MM.1S (cell line): ENCODE results near the gene CDX1.
A peak's percentile ranks its signal among the peaks of the same experiment; 100 is the strongest.

Source experiments
- DNase-seq: peaks from one replicate; pipeline ENCODE4 v3.0.0-alpha.2; 2015
- H2AFZ ChIP-seq: fragments of 300-600 bp; sonication (generic); 2 replicates; pipeline ENCODE4 v1.6.0; 2016; ENCODE audit warnings: antibody characterized with exemption, low read length
- H3F3A ChIP-seq: fragments of 300-600 bp; sonication (generic); 2 replicates; pipeline ENCODE4 v1.6.1; 2016; ENCODE audit warnings: mild to moderate bottlenecking, antibody characterized with exemption, low read length, moderate library complexity, mixed read lengths; ENCODE audit not compliant: insufficient read depth
- H3K27ac ChIP-seq: fragments of 300-600 bp; sonication (generic); 2 replicates; pipeline ENCODE4 v1.5.1; 2016; ENCODE audit warnings: mild to moderate bottlenecking, low read length
- H3K27me3 ChIP-seq: fragments of 300-600 bp; sonication (generic); replicated peaks from 2 replicates; pipeline ENCODE4 v1.6.0; 2016; ENCODE audit warnings: low read length; ENCODE audit not compliant: insufficient read depth
- H3K36me3 ChIP-seq: fragments of 300-600 bp; sonication (generic); replicated peaks from 2 replicates; pipeline ENCODE4 v1.6.1; 2016; ENCODE audit warnings: mild to moderate bottlenecking, low read length, mixed read lengths; ENCODE audit not compliant: insufficient read depth
- H3K4me1 ChIP-seq: fragments of 300-600 bp; sonication (generic); 2 replicates; pipeline ENCODE4 v1.6.1; 2016; ENCODE audit warnings: low read length, mixed read lengths
- H3K4me2 ChIP-seq: fragments of 300-600 bp; sonication (generic); 2 replicates; pipeline ENCODE4 v1.6.0; 2016; ENCODE audit warnings: low read depth, low read length
- H3K4me3 ChIP-seq: fragments of 300-600 bp; sonication (generic); 2 replicates; pipeline ENCODE4 v1.5.1; 2016; ENCODE audit warnings: low read length, mixed read lengths
- H3K79me2 ChIP-seq: fragments of 300-600 bp; sonication (generic); 2 replicates; pipeline ENCODE4 v1.6.1; 2016; ENCODE audit warnings: mixed run types, low read length, mixed read lengths
- H3K9ac ChIP-seq: fragments of 300-600 bp; sonication (generic); 2 replicates; pipeline ENCODE4 v1.6.1; 2016; ENCODE audit warnings: low read length, mixed read lengths
- H3K9me2 ChIP-seq: fragments of 300-600 bp; sonication (generic); replicated peaks from 2 replicates; pipeline ENCODE4 v1.6.1; 2016; ENCODE audit warnings: mild to moderate bottlenecking, low read length, mixed read lengths; ENCODE audit not compliant: insufficient read depth
- H3K9me3 ChIP-seq: fragments of 300-600 bp; sonication (generic); replicated peaks from 2 replicates; pipeline ENCODE4 v1.6.1; 2016; ENCODE audit warnings: mild to moderate bottlenecking, low read length, mixed read lengths; ENCODE audit not compliant: insufficient read depth
- H4K20me1 ChIP-seq: fragments of 300-600 bp; sonication (generic); 2 replicates; pipeline ENCODE4 v1.6.1; 2016; ENCODE audit warnings: mild to moderate bottlenecking, low read length, moderate library complexity, mixed read lengths; ENCODE audit not compliant: insufficient read depth
- EZH2 ChIP-seq: fragments of 300-600 bp; sonication (generic); optimal IDR thresholded peaks from 2 replicates; pipeline ENCODE3; 2017; ENCODE audit warnings: low read depth, mild to moderate bottlenecking, antibody characterized with exemption, low read length, mixed read lengths
- EZH2phosphoT487 ChIP-seq: fragments of 300-600 bp; sonication (generic); IDR thresholded peaks from 2 replicates; pipeline ENCODE4 v1.6.1; 2018; ENCODE audit warnings: antibody characterized with exemption, low read length
- TF ChIP-seq, protein P1 (sequence below): fragments of 300-600 bp; sonication (generic); IDR thresholded peaks from 2 replicates; pipeline ENCODE4 v1.5.1; 2016; ENCODE audit warnings: antibody characterized with exemption, low read length, mixed read lengths

The CDX1 gene

DNA sequence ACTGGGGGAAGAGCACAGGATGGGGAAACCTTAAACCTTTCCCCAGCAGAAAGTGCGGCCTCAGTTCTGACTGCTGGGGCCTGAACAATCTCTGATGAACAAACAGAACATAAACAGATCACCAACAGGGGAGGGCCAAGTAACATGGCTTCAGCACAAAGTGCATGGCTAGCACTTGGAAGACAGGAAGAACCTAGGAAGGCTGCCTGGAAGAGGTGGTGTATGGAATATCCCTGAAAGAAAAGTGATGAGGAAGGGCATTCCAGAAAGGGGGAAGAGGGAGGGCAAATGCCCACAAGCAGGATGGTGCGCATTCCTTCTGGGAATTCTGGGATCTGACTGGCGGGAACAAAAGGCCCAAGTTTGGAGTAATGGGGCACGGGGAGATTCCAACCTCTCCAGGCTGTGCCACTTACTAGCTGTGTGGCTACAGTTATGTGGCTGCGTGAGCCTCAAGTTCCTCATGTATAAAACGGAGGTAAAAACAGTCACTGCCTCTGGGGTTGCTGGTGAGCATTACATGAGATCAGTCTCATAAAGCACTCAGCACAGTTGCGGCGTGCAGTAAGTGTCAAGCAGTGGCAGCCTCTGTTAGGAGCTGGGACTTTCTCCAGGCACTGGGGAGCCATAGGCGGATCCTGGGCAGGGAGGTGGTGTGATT is 12.5 kb upstream of the CDX1 start:
- H3F3A ChIP-seq = no peaks in the 10 kb centered on the region
- H3K9ac ChIP-seq = no peak overlapping the region
- no peaks in the 10 kb centered on the region for H3K36me3 ChIP-seq
- H2AFZ ChIP-seq = no peak overlapping the region
- H3K4me2 ChIP-seq = no peak overlapping the region
- H4K20me1 ChIP-seq = no peaks in the 10 kb centered on the region
- no peaks in the 10 kb centered on the region for H3K9me3 ChIP-seq
- H3K27me3 ChIP-seq = no peaks in the 10 kb centered on the region
- H3K27ac ChIP-seq = no peak overlapping the region
- DNase-seq = no peak
- no peaks in the 10 kb centered on the region for H3K79me2 ChIP-seq
- H3K4me1 ChIP-seq = no peaks in the 10 kb centered on the region
- no peaks in the 10 kb centered on the region for H3K9me2 ChIP-seq
- H3K4me3 ChIP-seq = no peak overlapping the region
- TF ChIP-seq EZH2phosphoT487 (no peak), EZH2 (no peak)
- TF ChIP-seq, protein P1, sequence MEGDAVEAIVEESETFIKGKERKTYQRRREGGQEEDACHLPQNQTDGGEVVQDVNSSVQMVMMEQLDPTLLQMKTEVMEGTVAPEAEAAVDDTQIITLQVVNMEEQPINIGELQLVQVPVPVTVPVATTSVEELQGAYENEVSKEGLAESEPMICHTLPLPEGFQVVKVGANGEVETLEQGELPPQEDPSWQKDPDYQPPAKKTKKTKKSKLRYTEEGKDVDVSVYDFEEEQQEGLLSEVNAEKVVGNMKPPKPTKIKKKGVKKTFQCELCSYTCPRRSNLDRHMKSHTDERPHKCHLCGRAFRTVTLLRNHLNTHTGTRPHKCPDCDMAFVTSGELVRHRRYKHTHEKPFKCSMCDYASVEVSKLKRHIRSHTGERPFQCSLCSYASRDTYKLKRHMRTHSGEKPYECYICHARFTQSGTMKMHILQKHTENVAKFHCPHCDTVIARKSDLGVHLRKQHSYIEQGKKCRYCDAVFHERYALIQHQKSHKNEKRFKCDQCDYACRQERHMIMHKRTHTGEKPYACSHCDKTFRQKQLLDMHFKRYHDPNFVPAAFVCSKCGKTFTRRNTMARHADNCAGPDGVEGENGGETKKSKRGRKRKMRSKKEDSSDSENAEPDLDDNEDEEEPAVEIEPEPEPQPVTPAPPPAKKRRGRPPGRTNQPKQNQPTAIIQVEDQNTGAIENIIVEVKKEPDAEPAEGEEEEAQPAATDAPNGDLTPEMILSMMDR = no peak

DNA sequence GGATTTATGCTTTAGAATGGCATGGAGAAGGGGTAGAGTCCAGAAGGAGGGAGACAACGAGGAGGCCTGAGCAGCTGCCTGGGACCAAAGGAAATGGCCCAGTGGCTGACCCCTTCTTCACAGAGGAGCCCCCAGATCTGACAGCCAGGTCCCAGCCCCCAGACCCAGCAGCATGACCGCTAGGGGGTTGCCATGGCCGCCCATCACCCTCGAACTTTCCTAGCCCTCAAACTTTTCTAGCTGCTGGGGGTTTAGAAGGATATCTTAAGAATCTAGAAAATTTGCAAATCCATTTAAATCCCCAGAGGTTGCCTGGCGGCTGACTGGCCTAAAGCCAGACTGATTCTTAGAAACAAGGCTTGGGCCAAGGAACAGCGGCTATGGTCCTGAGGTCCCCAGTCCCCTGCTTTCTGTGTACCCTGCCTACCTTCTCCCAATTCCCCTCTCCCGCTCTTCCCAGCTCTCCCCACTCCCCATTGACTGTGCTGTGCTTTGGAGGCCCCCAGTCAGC is 11.9 kb upstream of the CDX1 start:
- no peak overlapping the region for H3K27ac ChIP-seq
- no peaks in the 10 kb centered on the region for H3K9me3 ChIP-seq
- TF ChIP-seq, protein P1 = no peak
- no peak for TF ChIP-seq EZH2
- no peak for TF ChIP-seq EZH2phosphoT487
- no peaks in the 10 kb centered on the region for H4K20me1 ChIP-seq
- no peak overlapping the region for H3K4me3 ChIP-seq
- H3K36me3 ChIP-seq = no peaks in the 10 kb centered on the region
- H3K79me2 ChIP-seq = no peaks in the 10 kb centered on the region
- DNase-seq = no peak
- no peaks in the 10 kb centered on the region for H3F3A ChIP-seq
- no peak overlapping the region for H2AFZ ChIP-seq
- H3K4me1 ChIP-seq = no peaks in the 10 kb centered on the region
- H3K9ac ChIP-seq = no peak overlapping the region
- H3K27me3 ChIP-seq = no peaks in the 10 kb centered on the region
- no peak overlapping the region for H3K4me2 ChIP-seq
- no peaks in the 10 kb centered on the region for H3K9me2 ChIP-seq

DNA sequence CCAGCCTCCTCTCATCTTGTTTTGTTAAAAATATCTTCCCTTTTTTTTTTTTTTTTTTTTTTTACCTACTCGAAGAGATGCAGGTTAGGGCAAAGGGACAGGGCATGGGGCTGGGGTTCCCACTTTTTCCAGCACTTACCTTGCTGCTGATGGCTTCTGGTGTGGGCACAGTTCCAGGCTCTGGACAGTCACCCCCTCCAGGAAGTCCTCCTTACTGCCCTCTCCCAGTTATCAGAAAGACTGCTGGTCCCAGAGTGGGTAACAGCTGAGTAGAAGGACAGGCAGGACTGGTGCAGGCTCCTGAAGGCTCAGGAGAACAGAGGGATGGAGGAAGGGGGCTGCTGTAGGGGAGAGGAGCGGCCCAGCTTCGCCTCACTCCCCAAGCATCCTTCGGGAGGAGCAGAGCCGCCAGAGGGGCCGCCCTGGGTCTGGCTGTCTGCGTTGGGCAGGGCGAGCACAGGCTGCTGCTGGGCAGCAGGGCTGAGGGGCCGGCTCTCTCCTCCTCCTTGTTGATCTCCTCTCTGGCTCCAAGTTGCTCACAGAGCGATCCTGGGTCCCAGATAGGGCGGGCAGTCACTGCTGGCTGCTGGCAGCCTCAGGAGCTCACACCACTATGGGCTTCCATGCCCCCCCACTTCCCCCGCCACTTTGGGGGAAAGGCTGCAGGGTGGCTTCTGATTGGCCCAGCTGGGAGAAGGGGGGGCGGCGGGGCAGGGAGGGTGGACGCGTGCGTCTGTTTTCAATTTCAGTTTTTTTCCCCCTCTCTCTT is 11.1 kb upstream of the CDX1 start, which contains the start of gene PDGFRB:
Gene PDGFRB, minus strand, starts transcription at position 588 of the 769 bp plus-strand sequence. CDS start 18,798 bp downstream, outside the sequence.
- Histone ChIP-seq H3K4me2 (peak within 1 kb of the TSS; percentile 88), H3F3A (no peaks in the 10 kb centered on the region), H3K36me3 (no peaks in the 10 kb centered on the region), H3K9me2 (no peaks in the 10 kb centered on the region), H3K4me1 (no peaks in the 10 kb centered on the region), H3K27ac (no peak within 1 kb of the TSS), H4K20me1 (no peaks in the 10 kb centered on the region), H3K4me3 (peak within 1 kb of the TSS; percentile 69), H2AFZ (peak within 1 kb of the TSS; percentile 72), H3K27me3 (no peaks in the 10 kb centered on the region), H3K9me3 (no peaks in the 10 kb centered on the region), H3K79me2 (no peaks in the 10 kb centered on the region), H3K9ac (peak within 1 kb of the TSS; percentile 53; the same call in 1 of the 2 replicates)
- peak; percentile 24 for DNase-seq
- TF ChIP-seq EZH2phosphoT487 = no peak
- TF ChIP-seq, protein P1 = no peak
- TF ChIP-seq EZH2 = no peak
